DOHH2 (cell line): ENCODE results near the gene PLVAP.

Experiments used
- H3F3A ChIP-seq: fragments of 200-600 bp; sonication (generic), shearing (Covaris generic); 2 replicates; pipeline ENCODE4 v1.6.0; 2016; ENCODE audit warnings: antibody characterized with exemption, mild to moderate bottlenecking; ENCODE audit not compliant: control insufficient read depth, insufficient read depth
- H3K27ac ChIP-seq: fragments of 200-600 bp; sonication (generic); 2 replicates; pipeline ENCODE4 v1.5.1; 2014; ENCODE audit warnings: low read depth, mild to moderate bottlenecking, low read length, moderate library complexity
- H3K27me3 ChIP-seq: fragments of 200-600 bp; sonication (generic); 2 replicates; pipeline ENCODE4 v1.6.1; 2014; ENCODE audit warnings: mild to moderate bottlenecking, low read length, mixed read lengths; ENCODE audit not compliant: control insufficient read depth
- H3K36me3 ChIP-seq: fragments of 200-600 bp; sonication (generic); 2 replicates; pipeline ENCODE4 v1.6.1; 2014; ENCODE audit warnings: mild to moderate bottlenecking, low read length, moderate library complexity, mixed read lengths; ENCODE audit not compliant: control insufficient read depth
- H3K4me1 ChIP-seq: fragments of 200-600 bp; sonication (generic); 2 replicates; pipeline ENCODE4 v1.6.1; 2014; ENCODE audit warnings: mild to moderate bottlenecking, low read length, mixed read lengths; ENCODE audit not compliant: control insufficient read depth
- H3K4me2 ChIP-seq: fragments of 200-600 bp; sonication (generic); 2 replicates; pipeline ENCODE4 v1.6.0; 2014; ENCODE audit warnings: mild to moderate bottlenecking, low read length, moderate library complexity
- H3K4me3 ChIP-seq: fragments of 200-600 bp; sonication (generic); 2 replicates; pipeline ENCODE4 v1.5.1; 2014; ENCODE audit warnings: mild to moderate bottlenecking, low read length, mixed read lengths
- H3K79me2 ChIP-seq: fragments of 200-600 bp; sonication (generic); 2 replicates; pipeline ENCODE4 v1.6.1; 2014; ENCODE audit warnings: mild to moderate bottlenecking, low read length, mixed read lengths; ENCODE audit not compliant: control insufficient read depth
- H3K9me2 ChIP-seq: fragments of 200-600 bp; sonication (generic); replicated peaks from 2 replicates; pipeline ENCODE4 v1.6.1; 2014; ENCODE audit warnings: mild to moderate bottlenecking, low read length, mixed read lengths; ENCODE audit not compliant: control insufficient read depth
- H3K9me3 ChIP-seq: fragments of 200-600 bp; sonication (generic); 2 replicates; pipeline ENCODE4 v1.6.1; 2014; ENCODE audit warnings: antibody characterized with exemption, low read length, mixed read lengths; ENCODE audit not compliant: control insufficient read depth, insufficient read depth
- H4K20me1 ChIP-seq: fragments of 200-600 bp; sonication (generic); 2 replicates; pipeline ENCODE4 v1.6.0; 2014; ENCODE audit warnings: low read depth, mild to moderate bottlenecking, antibody characterized with exemption, low read length, moderate library complexity; ENCODE audit not compliant: control insufficient read depth, insufficient read depth
- CTCF ChIP-seq: fragments of 200-600 bp; sonication (generic); IDR thresholded peaks from one replicate; pipeline ENCODE4 v1.5.1; 2014; ENCODE audit warnings: antibody characterized with exemption, mild to moderate bottlenecking, low read depth, low read length; ENCODE audit not compliant: poor library complexity, severe bottlenecking
- EZH2phosphoT487 ChIP-seq: fragments of 200-600 bp; sonication (generic); IDR thresholded peaks from 2 replicates; pipeline ENCODE4 v1.6.1; 2017; ENCODE audit warnings: borderline replicate concordance, mild to moderate bottlenecking, antibody characterized with exemption, low read length, moderate library complexity, mixed read lengths

The PLVAP gene

GRCh38 chr19:17324357-17325114 is 52.6 kb downstream of the PLVAP start:
- Histone ChIP-seq H3K4me3 (no peak overlapping the region), H3K79me2 (no peaks in the 10 kb centered on the region), H3K9me3 (no peaks in the 10 kb centered on the region), H4K20me1 (no peaks in the 10 kb centered on the region), H3K9me2 (no peaks in the 10 kb centered on the region), H3K27me3 (peaks cover 7% of the 10 kb centered on the region), H3K4me1 (peaks cover 24% of the 10 kb centered on the region), H3K36me3 (peaks cover 25% of the 10 kb centered on the region; the same call in 1 of the 2 replicates), H3K27ac (no peak overlapping the region), H3K4me2 (no peak overlapping the region), H3F3A (peaks cover 5% of the 10 kb centered on the region)
- TF ChIP-seq EZH2phosphoT487 (no peak), CTCF (no peak)

- Histone ChIP-seq H3K36me3 (peaks cover 29% of the 10 kb centered on the region; the same call in 1 of the 2 replicates), H3K79me2 (no peaks in the 10 kb centered on the region), H4K20me1 (no peaks in the 10 kb centered on the region), H3K27me3 (peaks cover 1% of the 10 kb centered on the region), H3K4me1 (peaks cover 20% of the 10 kb centered on the region), H3F3A (peaks cover 5% of the 10 kb centered on the region), H3K27ac (no peak overlapping the region), H3K4me3 (peak overlapping the region; percentile 28; the same call in 1 of the 2 replicates), H3K9me3 (no peaks in the 10 kb centered on the region), H3K4me2 (peak overlapping the region; percentile 30; the same call in 1 of the 2 replicates), H3K9me2 (no peaks in the 10 kb centered on the region)
- TF ChIP-seq CTCF (no peak), EZH2phosphoT487 (no peak)
These were observed 53.2 kb downstream of the PLVAP start for GRCh38 chr19:17323964-17324332.

GRCh38 chr19:17323300-17323963 is 53.7 kb downstream of the PLVAP start:
- peaks cover 31% of the 10 kb centered on the region; the same call in 1 of the 2 replicates for H3K36me3 ChIP-seq
- H3K79me2 ChIP-seq = no peaks in the 10 kb centered on the region
- H3F3A ChIP-seq = peaks cover 5% of the 10 kb centered on the region
- TF ChIP-seq EZH2phosphoT487 (no peak), CTCF (no peak)
- no peaks in the 10 kb centered on the region for H3K9me3 ChIP-seq
- no peaks in the 10 kb centered on the region for H4K20me1 ChIP-seq
- no peaks in the 10 kb centered on the region for H3K9me2 ChIP-seq
- H3K27ac ChIP-seq = no peak overlapping the region
- H3K4me2 ChIP-seq = peak overlapping the region; percentile 30; the same call in 1 of the 2 replicates
- H3K27me3 ChIP-seq = no peaks in the 10 kb centered on the region
- peaks cover 16% of the 10 kb centered on the region for H3K4me1 ChIP-seq
- H3K4me3 ChIP-seq = peak overlapping the region; percentile 28; the same call in 1 of the 2 replicates
